GM19324 (cell line): Measurements from ENCODE around the gene RBM20.

Experiments
- ATAC-seq: cut with Tn5 transposase; IDR thresholded peaks from one replicate; pipeline ENCODE4 v1.9.1; 2021; ENCODE audit warnings: mild to moderate bottlenecking, moderate library complexity; ENCODE audit not compliant: unreplicated experiment, low FRiP score

The RBM20 gene

DNA sequence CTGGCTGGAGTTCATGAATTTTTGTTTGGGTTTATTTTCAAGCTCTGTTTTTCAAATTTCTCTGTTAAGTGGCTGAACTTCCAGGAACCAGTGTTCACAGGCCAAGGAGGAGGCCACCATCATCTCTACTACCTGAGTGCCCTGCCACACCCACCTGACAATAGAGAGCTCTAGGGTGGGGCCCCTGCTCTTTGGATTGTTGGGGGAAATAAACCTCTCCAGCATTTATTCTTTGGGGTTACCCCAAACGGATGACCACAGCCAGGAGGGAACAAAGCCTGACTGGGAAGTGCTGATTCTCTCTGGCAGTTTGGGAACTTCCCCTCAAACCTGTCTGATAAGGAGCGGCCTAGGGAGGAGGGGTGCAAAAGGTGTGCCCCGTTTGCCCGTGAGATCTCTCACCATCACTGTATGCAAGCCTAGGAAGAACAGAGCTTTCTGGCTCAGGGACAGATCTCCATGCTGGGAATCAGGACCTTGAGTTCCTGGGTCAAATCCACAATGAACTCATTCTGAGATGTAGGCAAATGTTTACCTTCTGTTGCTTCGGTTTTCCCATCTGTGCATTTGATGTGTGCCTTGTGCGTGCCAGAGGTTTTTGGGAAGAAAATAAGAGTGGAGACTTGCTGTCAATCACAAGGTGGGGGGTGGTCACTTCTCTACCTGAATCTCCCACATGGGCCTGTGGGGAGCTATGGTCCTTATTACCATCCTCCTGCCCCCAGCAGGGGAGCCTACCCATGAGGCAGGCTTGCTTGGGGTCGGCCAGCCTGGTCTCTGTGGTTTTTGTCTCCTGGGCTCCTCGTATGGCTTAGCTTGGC is 199.9 kb downstream of the RBM20 start:
- no peak for ATAC-seq

DNA sequence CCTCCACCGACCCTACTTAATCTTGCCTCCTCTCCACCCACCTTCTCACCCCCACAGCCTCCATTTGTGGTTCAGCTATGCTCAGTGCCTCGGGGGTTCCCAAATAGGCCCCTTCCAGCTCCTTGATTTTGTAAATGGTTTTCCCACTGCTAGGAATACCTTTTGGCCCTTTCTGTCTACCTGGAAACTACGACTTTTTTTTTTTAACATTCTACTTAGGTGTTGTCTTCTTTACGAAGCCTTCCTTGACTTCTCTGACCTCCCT is 200.4 kb downstream of the RBM20 start:
- ATAC-seq, result no peak

DNA sequence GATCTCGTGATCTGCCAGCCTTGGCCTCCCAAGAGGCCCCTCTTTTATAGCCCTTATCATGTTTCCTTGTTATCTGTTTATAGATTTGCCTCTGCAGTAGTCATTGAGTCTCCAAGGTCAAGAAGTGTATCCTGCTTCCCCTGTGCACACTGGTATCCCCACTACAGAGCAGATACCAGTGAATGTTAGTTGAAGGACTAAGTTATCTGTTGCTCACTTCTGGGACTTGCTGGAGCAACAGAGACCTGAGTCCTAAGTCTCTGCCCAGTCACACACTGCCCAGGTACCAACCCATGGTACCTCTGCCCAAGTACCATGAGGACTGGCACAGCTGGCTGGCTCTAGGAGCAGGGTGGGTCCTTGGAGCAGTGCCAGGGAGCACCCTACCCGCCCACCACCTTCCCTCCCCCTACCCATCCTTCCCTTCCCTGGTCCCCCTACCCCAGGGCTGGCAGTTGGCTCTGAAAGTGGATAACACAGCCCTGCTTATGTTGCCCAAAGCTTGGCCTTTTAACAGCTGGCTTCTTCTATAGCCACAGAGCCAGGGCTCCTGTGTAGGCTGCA is 201.1 kb downstream of the RBM20 start:
- ATAC-seq, result no peak

DNA sequence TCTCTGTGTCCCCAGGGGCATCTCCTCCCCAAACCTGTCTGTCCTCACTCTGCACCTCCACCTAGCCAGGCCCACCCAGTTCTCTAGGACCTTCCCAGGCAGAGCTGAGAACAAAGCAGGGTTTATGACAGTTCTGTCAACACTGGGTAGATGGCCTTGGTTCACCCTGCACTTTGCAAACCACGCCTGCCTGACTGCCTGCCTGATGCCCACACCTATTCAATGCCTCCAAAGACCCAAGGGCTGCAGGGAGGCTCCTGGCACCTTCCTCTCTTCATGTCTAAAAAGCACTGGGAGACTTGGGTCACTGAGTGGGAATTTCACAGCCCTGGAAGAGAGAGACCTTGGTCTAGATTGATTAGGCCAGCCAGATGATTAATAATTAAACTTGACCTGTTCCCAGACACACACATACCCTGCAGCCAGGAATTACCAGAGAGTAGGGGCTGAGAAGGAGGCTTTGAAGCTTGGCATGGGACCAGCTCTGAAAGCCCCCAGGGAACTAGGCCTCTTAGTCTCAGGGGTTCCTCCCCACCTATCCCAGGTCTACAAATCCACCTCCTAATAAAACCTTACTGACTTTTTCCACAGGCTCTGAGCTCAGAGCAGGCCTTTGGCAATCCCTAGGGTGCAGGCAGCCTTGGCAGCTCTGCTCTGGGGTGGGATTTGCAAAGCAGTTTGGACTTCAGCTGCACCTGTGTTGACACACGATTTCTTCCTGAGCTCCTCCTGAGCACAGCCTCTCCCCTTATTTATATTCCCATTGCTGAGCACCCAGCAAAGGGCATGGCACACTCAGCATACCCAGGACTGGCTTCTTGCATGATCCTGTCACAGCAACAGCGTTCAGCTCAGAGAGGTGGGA is 201.9 kb downstream of the RBM20 start:
- no peak for ATAC-seq

DNA sequence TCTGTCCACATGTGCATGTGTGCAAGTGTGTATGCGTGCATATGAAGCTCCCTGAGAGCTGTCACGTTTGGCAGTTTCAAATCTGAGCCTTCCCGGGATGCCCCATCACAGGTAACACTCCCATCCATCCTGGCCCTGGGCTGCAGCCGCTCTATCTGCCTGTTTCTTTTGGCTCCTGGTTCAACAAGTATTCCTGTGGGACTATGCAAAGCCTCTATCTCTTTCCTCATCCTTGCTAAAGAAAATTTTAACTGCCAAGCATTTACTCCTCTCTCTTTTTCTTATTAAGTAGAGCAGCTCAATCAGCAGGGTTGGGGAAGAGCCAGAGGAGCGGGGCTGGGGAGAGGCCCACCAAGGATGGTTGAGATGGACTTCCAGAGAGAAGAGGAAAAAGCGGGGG is 203.2 kb downstream of the RBM20 start:
- ATAC-seq, result no peak

DNA sequence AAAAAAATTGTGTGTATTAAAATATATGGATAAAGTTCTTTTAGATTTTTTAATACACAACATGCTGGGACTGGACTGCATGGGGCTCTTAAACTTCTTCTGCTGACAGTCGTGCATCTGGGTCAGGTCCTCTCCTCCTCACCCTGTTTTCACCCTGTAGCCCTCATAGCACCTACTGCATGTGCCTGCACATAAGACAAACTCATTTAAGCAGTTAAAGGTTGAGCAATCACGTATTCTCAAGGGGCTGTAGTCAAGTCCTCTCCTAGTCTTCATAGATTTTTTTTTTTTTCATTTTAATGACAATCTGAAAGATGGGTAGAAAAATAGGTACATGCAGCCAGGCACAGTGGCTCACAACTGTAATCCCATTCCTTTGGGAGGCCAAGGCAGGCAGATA is 204.0 kb downstream of the RBM20 start:
- no peak for ATAC-seq

DNA sequence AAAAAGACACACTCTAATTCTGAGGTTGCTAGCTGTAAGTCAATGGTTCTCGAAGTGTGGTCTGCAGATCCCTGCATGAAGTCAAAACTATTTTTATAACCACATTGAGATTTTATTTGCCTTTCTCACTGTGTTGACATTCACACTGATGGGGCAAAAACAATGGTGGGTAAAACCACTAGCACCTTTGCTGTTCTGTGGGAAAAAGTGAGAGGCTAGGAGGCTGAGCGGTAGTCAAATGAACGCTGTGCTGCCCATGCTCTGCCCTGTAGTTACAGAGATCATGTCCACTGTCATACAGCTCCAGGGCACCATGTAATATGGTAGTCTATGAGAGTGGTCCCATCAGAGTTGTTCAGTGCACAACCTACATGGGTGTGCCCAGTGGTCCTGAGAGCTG is 206.0 kb downstream of the RBM20 start:
- ATAC-seq, result no peak

DNA sequence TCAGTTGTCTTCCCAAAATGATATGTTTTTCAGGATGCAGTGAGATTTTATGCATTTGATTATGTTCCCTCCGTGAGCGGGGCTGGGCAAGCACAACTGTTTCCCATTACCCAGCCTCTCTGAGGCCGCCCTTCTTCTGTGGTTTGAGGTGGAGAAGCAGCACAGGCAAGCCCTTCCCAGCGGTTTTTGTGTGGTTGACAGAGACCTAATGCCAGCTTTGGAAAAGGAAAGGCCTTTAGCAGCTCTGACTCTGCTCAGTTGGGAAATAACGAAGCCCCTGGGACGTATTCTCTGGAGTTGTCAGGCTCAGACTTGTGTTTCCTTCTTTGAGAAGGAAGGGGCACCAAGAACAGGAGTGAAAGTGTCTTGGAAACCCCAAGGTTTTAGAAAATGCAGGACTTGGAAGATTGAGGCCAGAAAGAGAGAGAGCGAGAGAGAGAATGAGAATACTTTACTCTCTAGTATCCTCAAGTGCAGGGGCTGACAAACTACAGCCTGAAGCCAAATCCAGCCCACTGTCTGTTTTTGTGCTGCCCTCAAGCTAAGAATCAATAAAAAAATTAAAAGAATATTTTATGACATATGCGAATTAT is 207.0 kb downstream of the RBM20 start:
- no peak for ATAC-seq

DNA sequence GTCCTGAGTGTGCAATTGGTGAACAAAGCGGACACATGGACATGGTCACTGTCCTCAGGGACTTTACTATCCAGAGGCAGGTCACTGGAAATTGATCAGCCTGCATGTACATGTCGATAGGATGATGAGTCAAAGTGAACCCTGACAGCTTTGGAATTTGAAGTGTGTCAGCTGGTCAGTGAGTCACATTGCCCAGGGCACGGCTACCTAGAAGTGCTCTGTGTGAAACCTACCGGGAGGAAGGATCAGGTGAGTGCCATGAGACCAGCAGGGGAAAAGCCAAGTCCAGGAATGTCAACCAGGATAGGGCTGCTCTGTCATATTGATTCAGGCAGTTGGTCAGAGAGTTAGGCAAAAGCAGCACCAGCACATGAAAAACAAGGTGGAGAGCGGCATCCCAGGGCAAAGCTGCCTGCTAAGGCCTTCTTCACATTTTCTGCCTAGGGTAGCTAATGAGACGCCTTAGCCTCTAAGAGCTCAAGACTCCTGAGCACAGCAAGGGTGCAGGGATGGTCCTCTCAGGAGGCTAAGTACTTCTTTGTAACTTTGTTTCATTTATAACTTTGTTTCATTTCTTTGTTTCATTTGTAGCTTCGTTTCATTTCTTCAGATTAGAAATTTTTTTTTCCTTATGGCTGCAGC is 208.2 kb downstream of the RBM20 start:
- no peak for ATAC-seq

DNA sequence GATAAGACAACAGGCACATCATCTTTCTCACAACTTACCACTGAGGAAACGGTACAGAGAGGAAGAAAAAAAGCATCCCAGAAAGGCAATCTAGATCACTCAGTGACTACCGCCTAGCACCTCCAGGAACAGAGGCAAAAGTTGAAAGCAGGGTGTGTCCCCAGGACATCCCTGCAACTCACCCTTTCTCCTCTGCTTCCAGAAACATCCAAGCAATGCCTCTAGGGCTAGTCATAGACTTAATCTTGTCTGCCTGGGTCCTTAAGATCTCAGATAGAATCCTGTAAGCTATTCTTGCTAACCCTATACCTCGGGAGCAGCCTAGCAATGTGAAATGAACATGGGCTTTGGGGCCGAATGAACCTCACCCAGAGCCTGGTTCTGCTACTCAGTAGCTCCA is 208.8 kb downstream of the RBM20 start:
- no peak for ATAC-seq

DNA sequence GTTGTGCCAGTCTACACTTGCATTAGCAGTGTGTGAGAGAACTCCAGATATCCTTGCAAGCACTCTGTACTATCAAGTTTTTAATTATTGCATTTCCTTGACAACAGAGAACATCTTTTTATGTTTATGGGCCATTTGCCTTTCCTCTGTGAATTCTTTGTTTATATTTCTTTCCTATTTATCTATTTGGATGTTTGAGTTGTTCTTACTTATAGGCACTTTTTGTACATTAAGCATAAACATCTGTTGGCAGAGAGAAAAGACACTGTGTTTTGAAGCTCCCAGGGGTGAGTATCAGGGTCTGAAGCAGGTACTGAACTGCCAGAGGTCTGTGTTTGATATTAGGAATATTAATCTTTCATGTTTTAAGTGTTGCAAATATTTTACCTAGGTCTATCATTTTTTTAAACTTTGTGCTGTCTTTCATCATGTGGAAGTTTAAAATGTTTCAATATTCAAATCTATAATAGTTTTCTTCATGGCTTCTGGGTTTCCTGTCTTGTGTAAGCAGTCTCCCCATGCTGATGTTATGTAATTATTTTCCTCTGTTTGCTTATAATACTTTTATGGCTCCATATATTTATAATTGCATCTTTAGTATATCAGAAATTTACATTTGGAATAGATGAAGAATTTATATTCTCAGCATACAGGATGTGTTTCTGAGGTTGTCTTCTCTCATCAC is 209.9 kb downstream of the RBM20 start:
- ATAC-seq, result no peak

DNA sequence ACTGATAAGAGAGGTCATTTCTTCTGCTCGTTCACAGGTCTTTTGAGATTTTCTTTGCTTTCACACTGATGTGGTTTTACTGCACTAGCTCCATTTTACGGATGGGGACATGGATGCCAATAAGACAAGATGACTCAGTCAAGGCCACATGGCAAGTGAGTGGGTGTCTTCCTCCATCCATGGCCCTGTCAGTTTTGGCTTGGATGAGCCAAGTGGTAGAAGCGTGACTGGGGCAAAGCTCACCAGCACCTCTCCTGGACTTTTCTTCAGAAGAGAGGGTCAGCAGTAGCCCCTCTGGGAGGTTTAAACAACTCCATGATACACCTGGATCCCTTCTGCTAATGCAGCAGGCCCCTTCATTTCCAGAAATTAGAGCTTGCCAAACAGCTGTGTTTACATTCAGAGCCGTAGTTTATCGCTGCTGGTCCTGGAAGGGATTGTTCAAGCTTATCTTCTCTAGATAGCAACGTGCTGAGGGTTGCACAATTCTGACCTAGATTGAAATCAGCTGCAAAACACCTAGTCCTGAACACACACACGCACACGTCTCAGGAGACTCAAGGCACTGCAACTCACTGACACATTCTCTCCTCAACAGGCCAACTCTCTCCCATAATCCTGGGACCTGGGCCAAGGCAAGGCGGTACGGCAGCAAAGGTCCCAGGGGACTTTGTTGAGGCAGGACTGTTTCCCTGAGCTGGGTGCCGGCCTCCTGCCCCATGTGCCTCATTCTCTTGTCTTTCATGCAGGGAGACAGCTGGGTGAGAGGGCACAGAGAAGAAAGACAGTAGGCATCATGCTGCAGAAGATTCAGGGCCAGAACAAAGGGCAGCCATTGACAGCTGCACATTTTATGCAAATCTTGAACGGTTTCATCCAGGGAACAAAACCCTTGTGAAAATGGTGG is 213.4 kb downstream of the RBM20 start:
- ATAC-seq, result no peak

DNA sequence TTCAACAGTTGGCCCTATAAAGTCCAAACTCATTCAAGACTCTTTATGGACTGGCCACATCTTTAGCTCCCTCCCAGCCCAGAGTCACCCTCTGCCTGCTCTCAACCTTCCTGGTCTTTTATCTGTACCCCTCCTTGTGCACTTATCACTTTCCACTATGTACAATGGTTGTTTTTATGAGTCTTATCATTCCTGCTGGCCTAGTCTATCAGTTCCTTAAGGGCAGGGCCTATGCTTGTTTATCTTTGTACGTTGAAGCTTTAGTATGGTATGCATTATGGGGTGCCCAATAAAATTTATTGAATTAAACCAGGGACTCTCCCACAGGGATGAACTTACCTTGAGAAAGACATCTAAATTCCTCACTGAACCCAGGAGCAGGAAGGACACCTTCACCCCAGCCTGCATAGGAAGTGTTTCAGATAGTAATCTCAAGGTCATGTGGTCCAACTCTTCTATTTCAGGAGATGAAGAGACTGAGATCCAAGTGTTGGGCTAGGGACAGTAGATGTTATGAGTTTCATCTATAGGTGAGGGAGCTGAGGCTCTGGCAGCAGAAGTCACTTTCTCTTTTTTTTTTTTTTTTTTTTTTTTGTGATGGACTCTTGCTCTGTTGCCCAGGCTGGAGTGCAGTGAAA is 214.3 kb downstream of the RBM20 start:
- no peak for ATAC-seq

DNA sequence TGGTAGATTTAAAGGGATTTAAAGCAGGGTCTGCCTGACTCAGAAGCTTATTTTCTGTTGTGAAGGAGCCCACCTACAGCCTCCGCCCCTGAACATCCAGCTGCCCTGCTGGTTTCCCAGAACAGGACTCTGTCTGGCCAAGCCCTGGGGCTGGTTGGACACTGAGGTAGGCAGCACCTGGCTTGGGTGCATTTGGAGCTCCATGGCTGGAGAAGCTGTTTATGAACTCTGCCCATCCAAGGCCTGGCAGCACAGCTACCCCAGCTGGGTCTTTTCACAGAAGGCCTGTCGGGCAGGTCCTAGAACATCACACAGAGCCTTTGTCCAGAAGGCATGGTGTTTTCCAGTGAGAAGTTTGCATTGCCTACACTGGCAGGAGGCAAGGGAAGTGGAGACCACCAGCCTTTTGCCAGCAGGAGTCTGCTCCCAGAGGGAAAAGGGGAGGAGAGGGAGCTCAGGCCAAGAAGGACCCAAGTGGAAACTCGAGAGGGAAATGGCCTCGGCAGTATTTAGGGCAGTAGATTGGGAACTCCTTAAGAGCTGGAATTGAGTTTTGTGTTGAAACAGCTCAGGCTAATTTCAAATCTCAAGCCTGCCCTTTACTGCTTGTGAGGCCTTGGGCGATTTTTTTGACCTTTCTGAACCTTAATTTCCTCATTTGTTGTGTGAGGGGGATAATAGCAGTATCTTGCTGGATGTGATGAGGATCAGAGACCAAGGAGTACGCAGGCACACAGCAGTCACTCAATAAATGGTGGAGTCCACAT is 215.3 kb downstream of the RBM20 start:
- ATAC-seq, result no peak

DNA sequence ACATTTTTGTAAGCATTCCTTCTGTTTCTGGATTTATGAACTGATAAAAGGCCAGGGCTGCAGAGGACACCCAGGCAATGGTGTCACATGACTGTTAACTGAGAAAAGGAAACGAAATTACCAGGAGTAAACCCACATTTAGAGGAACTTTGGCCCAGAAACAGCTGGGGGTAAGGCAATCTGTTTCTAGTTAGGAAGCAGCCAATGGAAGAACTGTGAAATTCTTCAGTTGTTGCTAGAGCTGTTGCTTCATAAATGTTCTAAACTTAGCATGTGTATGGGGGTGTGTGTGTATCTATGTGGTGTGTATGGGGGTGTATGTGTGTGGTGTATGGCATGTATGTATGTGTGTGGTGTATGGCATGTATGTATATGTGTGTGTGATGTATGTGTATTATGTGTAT is 215.8 kb downstream of the RBM20 start:
- ATAC-seq, result no peak

DNA sequence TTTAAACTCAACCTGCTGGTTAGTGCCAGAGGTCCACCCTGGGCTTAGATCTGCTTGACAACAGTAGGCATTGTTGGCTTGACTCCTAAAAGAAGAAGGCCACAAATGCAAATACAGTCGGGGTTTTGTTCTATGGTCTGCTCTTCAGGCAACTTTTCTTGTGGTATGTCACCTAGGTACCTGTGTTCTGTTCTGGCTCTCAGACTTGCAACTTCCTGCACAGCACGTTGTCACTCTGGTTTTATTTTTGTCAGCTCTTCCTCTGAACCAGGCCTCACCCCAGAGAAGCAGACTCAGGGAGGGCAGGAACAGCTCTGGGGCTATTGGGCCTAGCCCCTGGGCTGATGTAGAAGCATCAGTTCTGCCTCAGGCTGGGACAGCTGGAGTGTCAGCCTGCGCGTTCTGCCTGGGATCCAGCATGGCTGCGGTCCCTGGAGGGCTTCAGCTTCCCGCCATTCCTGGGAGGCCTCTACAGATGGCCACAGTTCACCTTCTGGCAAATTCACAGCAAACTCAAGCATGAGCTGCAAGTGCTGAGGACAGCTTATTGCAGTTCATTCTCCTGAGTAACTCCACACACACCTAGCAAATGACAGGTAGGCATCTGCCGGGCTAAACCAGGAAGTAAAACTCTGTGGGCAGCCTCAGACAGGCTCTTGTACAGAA is 216.6 kb downstream of the RBM20 start:
- ATAC-seq, result peak; percentile 70

DNA sequence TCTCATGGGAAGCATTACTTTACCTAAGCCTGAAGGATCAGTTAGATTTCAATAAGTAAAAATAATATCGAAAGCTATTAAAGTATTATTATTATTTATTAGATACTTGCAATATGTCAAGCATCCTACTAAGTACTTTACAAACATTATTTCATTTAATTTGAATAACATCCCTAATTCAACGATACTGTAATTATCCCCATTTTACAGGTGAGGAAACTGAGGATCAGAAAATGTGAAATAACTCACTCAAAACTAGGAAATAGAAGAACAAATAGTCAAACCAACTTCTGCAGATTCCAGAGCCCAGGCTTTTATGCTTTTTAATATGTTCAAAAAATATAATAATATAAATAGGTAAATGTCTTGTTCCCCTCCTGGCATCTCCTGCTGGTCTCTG is 217.3 kb downstream of the RBM20 start:
- no peak for ATAC-seq
